DND-41 (cell line): Measurements from ENCODE around the gene NRL.
A peak's percentile ranks its signal among the peaks of the same experiment; 100 is the strongest.
"Not testable (repeated sequence)": the region's sequence is repeated elsewhere in the genome, so short reads cannot be mapped to it uniquely, and the experiment has no call there.

Experiments
- ATAC-seq: fragments of 200-7000 bp; cut with Tn5 transposase; 3 replicates; pipeline ENCODE4 v1.9.1; 2021; ENCODE audit warnings: low read depth; ENCODE audit not compliant: insufficient read depth
- DNase-seq: peaks from one replicate; pipeline ENCODE4 v3.0.0-alpha.2; 2020
- H2AFZ ChIP-seq: 2 replicates; pipeline ENCODE4 v1.6.0; 2012; ENCODE audit warnings: low read depth, low read length
- H3K27ac ChIP-seq: 2 replicates; pipeline ENCODE4 v1.5.1; 2012; ENCODE audit warnings: low read length, inconsistent platforms
- H3K27me3 ChIP-seq: fragments of 200-600 bp; sonication (generic); 2 replicates; pipeline ENCODE4 v1.6.0; 2012; ENCODE audit warnings: low read length, mild to moderate bottlenecking, inconsistent platforms; ENCODE audit not compliant: insufficient read depth, poor library complexity
- H3K36me3 ChIP-seq: 2 replicates; pipeline ENCODE4 v1.5.1; 2012; ENCODE audit warnings: low read length, inconsistent platforms; ENCODE audit not compliant: insufficient read depth
- H3K4me1 ChIP-seq: 2 replicates; pipeline ENCODE4 v1.5.1; 2012; ENCODE audit warnings: mild to moderate bottlenecking, low read length; ENCODE audit not compliant: insufficient read depth
- H3K4me2 ChIP-seq: 2 replicates; pipeline ENCODE4 v1.6.0; 2012; ENCODE audit warnings: mild to moderate bottlenecking, moderate library complexity, low read length, inconsistent platforms; ENCODE audit not compliant: insufficient read depth
- H3K4me3 ChIP-seq, 2 experiments: fragments of 200-600 bp in 1 of 2; shearing (Covaris generic) in 1 of 2; 2 replicates each; pipeline ENCODE4 v1.5.1; 2012 to 2016; ENCODE audit warnings: inconsistent platforms in 2 of 2, low read length in 2 of 2, mild to moderate bottlenecking in 2 of 2, low read depth in 1 of 2, moderate library complexity in 1 of 2
- H3K79me2 ChIP-seq: 2 replicates; pipeline ENCODE4 v1.6.0; 2012; ENCODE audit warnings: low read length, inconsistent platforms; ENCODE audit not compliant: insufficient read depth
- H3K9ac ChIP-seq: 2 replicates; pipeline ENCODE4 v1.6.0; 2012; ENCODE audit warnings: low read depth, mild to moderate bottlenecking, inconsistent platforms, low read length, moderate library complexity
- H3K9me3 ChIP-seq: 2 replicates; pipeline ENCODE4 v1.5.1; 2012; ENCODE audit warnings: low read length, moderate library complexity, mild to moderate bottlenecking, inconsistent platforms; ENCODE audit not compliant: insufficient read depth, severe bottlenecking
- H4K20me1 ChIP-seq: 2 replicates; pipeline ENCODE4 v1.6.0; 2012; ENCODE audit warnings: low read length; ENCODE audit not compliant: insufficient read depth
- EZH2 ChIP-seq: IDR thresholded peaks from 3 replicates; pipeline ENCODE4 v1.6.1; 2012; ENCODE audit warnings: borderline replicate concordance, low read depth, mild to moderate bottlenecking, moderate library complexity, low read length, inconsistent platforms; ENCODE audit not compliant: severe bottlenecking
- TF ChIP-seq, protein P1 (sequence below): IDR thresholded peaks from 2 replicates; pipeline ENCODE4 v1.5.1; 2012; ENCODE audit warnings: borderline replicate concordance, low read length, moderate library complexity, mild to moderate bottlenecking; ENCODE audit not compliant: poor library complexity, severe bottlenecking; ENCODE audit errors: extremely low read depth

NRL gene

DNA sequence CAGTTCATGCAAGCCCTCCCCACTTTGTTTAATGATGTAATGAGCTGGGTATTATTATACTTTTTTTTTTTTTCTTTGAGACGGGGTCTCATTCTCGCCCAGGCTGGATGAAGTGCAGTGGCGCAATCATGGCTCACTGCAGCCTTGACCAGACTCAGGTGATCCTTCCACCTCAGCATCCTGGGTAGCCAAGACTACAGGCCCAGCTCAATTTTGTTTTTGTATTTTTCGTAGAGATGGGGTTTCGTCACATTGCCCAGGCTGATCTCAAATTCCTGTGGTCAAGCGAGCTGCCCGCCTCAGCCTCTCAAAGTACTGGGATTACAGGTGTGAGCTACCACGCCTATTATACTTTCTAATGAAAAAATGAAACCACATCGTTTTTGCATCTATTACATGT lies 4.7 kb downstream of the NRL start:
- TF ChIP-seq, protein P1, sequence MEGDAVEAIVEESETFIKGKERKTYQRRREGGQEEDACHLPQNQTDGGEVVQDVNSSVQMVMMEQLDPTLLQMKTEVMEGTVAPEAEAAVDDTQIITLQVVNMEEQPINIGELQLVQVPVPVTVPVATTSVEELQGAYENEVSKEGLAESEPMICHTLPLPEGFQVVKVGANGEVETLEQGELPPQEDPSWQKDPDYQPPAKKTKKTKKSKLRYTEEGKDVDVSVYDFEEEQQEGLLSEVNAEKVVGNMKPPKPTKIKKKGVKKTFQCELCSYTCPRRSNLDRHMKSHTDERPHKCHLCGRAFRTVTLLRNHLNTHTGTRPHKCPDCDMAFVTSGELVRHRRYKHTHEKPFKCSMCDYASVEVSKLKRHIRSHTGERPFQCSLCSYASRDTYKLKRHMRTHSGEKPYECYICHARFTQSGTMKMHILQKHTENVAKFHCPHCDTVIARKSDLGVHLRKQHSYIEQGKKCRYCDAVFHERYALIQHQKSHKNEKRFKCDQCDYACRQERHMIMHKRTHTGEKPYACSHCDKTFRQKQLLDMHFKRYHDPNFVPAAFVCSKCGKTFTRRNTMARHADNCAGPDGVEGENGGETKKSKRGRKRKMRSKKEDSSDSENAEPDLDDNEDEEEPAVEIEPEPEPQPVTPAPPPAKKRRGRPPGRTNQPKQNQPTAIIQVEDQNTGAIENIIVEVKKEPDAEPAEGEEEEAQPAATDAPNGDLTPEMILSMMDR = no peak
- no peak for TF ChIP-seq EZH2
- no peak for ATAC-seq
- Histone ChIP-seq H3K79me2 (peaks cover 6% of the 10 kb centered on the region), H3K27me3 (no peaks in the 10 kb centered on the region), H4K20me1 (no peaks in the 10 kb centered on the region), H3K9ac (no peak overlapping the region), H3K27ac (no peak overlapping the region), H2AFZ (no peak overlapping the region; the same call in 1 of the 2 replicates), H3K4me2 (no peak overlapping the region), H3K9me3 (no peaks in the 10 kb centered on the region), H3K4me3 (no peak overlapping the region), H3K4me1 (peaks cover 16% of the 10 kb centered on the region), H3K36me3 (no peaks in the 10 kb centered on the region)
- no peak for DNase-seq

DNA sequence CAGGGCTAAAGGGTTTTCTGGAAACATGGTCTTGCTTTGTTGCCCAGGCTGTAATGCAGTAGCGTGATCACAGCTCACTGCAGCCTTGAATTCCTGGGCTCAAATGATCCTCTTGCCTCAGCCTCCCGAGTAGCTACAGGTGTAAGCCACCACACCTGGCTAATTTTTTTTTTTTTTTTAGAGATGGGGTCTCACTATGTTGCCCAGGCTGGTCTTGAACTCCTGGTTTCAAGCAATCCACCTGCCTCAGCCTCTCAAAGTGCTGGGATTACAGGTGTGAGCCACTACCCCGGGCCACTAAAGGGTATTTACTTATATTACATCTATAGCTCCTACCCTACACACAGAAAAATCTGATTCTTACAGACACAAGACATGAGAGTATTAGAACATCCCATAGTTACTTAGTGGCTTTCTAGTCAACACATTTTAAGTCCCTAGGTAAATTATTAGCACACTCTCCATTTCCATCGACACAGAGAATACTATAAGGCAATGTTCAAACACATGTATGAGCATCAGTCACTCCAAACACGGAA lies 6.3 kb downstream of the NRL start:
- no peaks in the 10 kb centered on the region for H3K27me3 ChIP-seq
- TF ChIP-seq EZH2 = no peak
- TF ChIP-seq, protein P1 = no peak
- H3K9ac ChIP-seq = peak overlapping the region; percentile 37; the same call in 1 of the 2 replicates
- peaks cover 2% of the 10 kb centered on the region for H3K79me2 ChIP-seq
- H4K20me1 ChIP-seq = no peaks in the 10 kb centered on the region
- peak overlapping the region; percentile 25; the same call in 1 of the 2 replicates for H3K4me2 ChIP-seq
- peak overlapping the region; percentile 82 for H3K27ac ChIP-seq
- H3K36me3 ChIP-seq = peaks cover 6% of the 10 kb centered on the region
- DNase-seq = no peak
- peaks cover 15% of the 10 kb centered on the region for H3K4me1 ChIP-seq
- ATAC-seq = no peak
- H3K4me3 ChIP-seq = no peak overlapping the region
- H2AFZ ChIP-seq = peak overlapping the region; percentile 60
- H3K9me3 ChIP-seq = no peaks in the 10 kb centered on the region

DNA sequence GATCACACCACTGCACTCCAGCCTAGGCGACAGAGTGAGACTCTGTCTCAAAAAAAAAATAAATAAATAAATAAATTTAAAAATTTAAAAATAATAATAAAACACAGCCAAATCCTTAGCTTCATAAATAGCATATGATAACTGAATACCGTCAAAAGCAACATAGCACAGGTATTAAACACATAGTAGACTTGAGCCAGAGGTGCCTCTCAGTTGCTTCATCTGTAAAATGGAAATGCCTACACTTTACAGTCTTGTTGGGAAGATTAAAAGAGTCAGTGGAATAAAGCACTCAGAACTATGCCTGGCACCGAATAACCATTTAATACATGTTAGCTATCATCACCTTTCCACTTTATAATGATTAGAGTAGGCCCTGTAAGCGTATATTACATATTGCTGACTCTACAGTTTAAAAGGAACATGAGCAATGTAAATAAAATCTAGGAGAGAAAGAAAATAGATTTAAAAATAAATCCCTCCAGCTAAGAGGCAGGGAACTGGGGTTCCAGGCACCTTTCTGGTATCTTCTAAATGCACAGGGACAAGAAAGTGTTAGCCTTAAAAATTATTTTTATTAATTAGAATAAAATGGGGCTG lies 8.0 kb downstream of the NRL start:
- no peak for ATAC-seq
- no peak overlapping the region for H2AFZ ChIP-seq
- no peak overlapping the region for H3K9ac ChIP-seq
- no peak overlapping the region for H3K27ac ChIP-seq
- H3K4me2 ChIP-seq = no peak overlapping the region
- no peak for DNase-seq
- peaks cover 17% of the 10 kb centered on the region for H3K36me3 ChIP-seq
- peaks cover 13% of the 10 kb centered on the region for H3K4me1 ChIP-seq
- TF ChIP-seq, protein P1 = no peak
- TF ChIP-seq EZH2 = no peak
- H4K20me1 ChIP-seq = no peaks in the 10 kb centered on the region
- H3K27me3 ChIP-seq = no peaks in the 10 kb centered on the region
- no peaks in the 10 kb centered on the region for H3K79me2 ChIP-seq
- H3K4me3 ChIP-seq = no peak overlapping the region
- no peaks in the 10 kb centered on the region for H3K9me3 ChIP-seq

DNA sequence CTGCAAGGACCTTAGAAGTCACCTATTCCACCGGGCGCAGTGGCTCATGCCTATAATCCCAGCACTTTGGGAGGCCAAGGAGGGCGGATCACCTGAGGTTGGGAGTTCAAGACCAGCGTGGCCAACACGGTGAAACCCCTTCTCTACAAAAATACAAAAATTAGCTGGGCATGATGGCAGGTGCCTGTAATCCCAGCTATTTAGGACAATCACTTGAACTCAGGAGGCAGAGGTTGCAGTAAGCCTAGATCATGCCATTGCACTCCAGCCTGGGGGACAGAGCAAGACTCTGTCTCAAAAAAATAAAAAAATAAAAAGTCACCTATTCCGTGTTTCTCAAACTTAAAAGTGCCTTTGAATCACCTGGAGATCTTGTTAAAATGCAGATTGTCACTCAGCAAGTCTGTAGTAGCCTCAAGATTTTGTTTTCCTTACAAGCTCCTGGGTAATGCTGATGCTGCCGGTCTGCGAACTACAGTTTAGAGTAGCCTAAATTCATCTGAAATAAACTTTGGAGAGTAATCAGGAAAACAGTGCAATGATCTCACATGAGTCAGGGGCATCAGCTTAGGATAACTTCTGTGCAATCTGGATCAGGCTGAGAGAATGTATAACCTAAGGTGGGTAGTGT lies 9.0 kb downstream of the NRL start:
- not testable (repeated sequence) for H3K9me3 ChIP-seq, H3K27me3 ChIP-seq, H2AFZ ChIP-seq, H3K79me2 ChIP-seq, H3K4me3 ChIP-seq, DNase-seq, H3K9ac ChIP-seq, H3K4me2 ChIP-seq, H4K20me1 ChIP-seq, H3K27ac ChIP-seq, ATAC-seq
- H3K36me3 ChIP-seq = peaks cover 21% of the 10 kb centered on the region
- peaks cover 13% of the 10 kb centered on the region for H3K4me1 ChIP-seq
